ENCODE measurements around the gene RAB37. TPM values are rescaled to one million over a fixed set of nuclear protein-coding genes. Genes with fewer than 3 reads are reported as not detected.

The RAB37 gene
- total RNA-seq, 5 donors from 2014 or later (not counting 1 experiment from before 2014, with no cell fraction given): 31.2 to 73.4 (median 40.7) TPM

- Histone ChIP-seq H3K9me3 (no peaks in the 10 kb centered on the region), H3K36me3 (ENCODE audit: control insufficient read depth in 2 of 2, extremely low read depth in 1 of 2, insufficient read depth in 1 of 2, low read length in 1 of 2) (peaks cover 10 to 32% of the 10 kb centered on the region in 2 donors), H3K27ac (ENCODE audit: low read length) (no peak overlapping the region), H3K4me1 (ENCODE audit: control insufficient read depth in 1 of 2, extremely low read depth in 1 of 2, insufficient read depth in 2 of 2, low read length in 2 of 2) (peaks cover 45 to 67% of the 10 kb centered on the region in 2 experiments), H3K4me3 (ENCODE audit: control insufficient read depth in 1 of 2, extremely low read depth in 1 of 2, low read length in 1 of 2) (no peak overlapping the region), H3K27me3 (replicated peaks in 1 of 2; ENCODE audit: control insufficient read depth in 2 of 2, extremely low read depth in 1 of 2, insufficient read depth in 2 of 2, low read length in 1 of 2) (no peaks in the 10 kb centered on the region)
- Mint-ChIP-seq H3K36me3 (peaks cover 30% of the 10 kb centered on the region), H3K4me1 (peaks cover 60 to 76% (median 62%) of the 10 kb centered on the region in 3 donors), H3K27me3 (no peaks in the 10 kb centered on the region), H3K9me3 (no peaks in the 10 kb centered on the region), H3K4me3 (peak overlapping the region in 1 of 3 donors; percentile 27), H3K27ac (peak overlapping the region; percentile 82 to 94)
- 94% methylated on average over 4 of the region's 5 CpGs for WGBS (ENCODE audit: insufficient coverage)
- DNase-seq: no peak
- CTCF ChIA-PET: no interaction called here
- ATAC-seq (replicated peaks in 1 of 4): no peak
- POLR2A ChIA-PET: interaction anchor here (0.7 kb wide), 2 partner anchors 34 to 92 kb away, joined by 5 to 7 read pairs; no protein-coding TSS in a partner anchor
Measured at GRCh38 chr17:74784125-74784810, 47.2 kb downstream of the RAB37 start.

- Histone ChIP-seq H3K27me3 (replicated peaks in 1 of 2; ENCODE audit: control insufficient read depth in 2 of 2, extremely low read depth in 1 of 2, insufficient read depth in 2 of 2, low read length in 1 of 2) (no peaks in the 10 kb centered on the region), H3K4me3 (ENCODE audit: control insufficient read depth in 1 of 2, extremely low read depth in 1 of 2, low read length in 1 of 2) (no peak overlapping the region), H3K27ac (ENCODE audit: low read length) (no peak overlapping the region), H3K9me3 (no peaks in the 10 kb centered on the region), H3K4me1 (ENCODE audit: control insufficient read depth in 1 of 2, extremely low read depth in 1 of 2, insufficient read depth in 2 of 2, low read length in 2 of 2) (peaks cover 37 to 62% of the 10 kb centered on the region in 2 experiments), H3K36me3 (ENCODE audit: control insufficient read depth in 2 of 2, extremely low read depth in 1 of 2, insufficient read depth in 1 of 2, low read length in 1 of 2) (peaks cover 13 to 36% of the 10 kb centered on the region in 2 donors)
- DNase-seq (no peak), ATAC-seq (replicated peaks in 1 of 4) (peak in 2 of 4 experiments; percentile 25 to 36)
- H3K4me3 Mint-ChIP-seq: peak overlapping the region in 1 of 3 donors; percentile 57
- ChIA-PET POLR2A (no interaction called here), CTCF (no interaction called here)
- H3K27me3 Mint-ChIP-seq: no peaks in the 10 kb centered on the region
- H3K27ac Mint-ChIP-seq: peak overlapping the region; percentile 63 to 94
- no peaks in the 10 kb centered on the region for H3K9me3 Mint-ChIP-seq
- WGBS (ENCODE audit: insufficient coverage): 90% methylated on average over 18 of the region's 21 CpGs
- H3K4me1 Mint-ChIP-seq: peaks cover 55 to 70% (median 57%) of the 10 kb centered on the region in 3 donors
- H3K36me3 Mint-ChIP-seq: peaks cover 31% of the 10 kb centered on the region
Measured at GRCh38 chr17:74785096-74785980, 48.3 kb downstream of the RAB37 start.

GRCh38 chr17:74785981-74786360, 48.9 kb downstream of the RAB37 start:
- ATAC-seq (replicated peaks in 1 of 4): peak in 1 of 4 experiments; percentile 42
- ChIA-PET POLR2A (no interaction called here), CTCF (interaction anchor here in 1 of 2 donors (0.5 to 1.0 kb wide), 2 partner anchors 41 to 99 kb away, joined by 4 to 6 read pairs; no protein-coding TSS in a partner anchor)
- H3K9me3 Mint-ChIP-seq: no peaks in the 10 kb centered on the region
- Histone ChIP-seq H3K27ac (ENCODE audit: low read length) (no peak overlapping the region), H3K9me3 (no peaks in the 10 kb centered on the region), H3K27me3 (replicated peaks in 1 of 2; ENCODE audit: control insufficient read depth in 2 of 2, extremely low read depth in 1 of 2, insufficient read depth in 2 of 2, low read length in 1 of 2) (no peaks in the 10 kb centered on the region), H3K4me3 (ENCODE audit: control insufficient read depth in 1 of 2, extremely low read depth in 1 of 2, low read length in 1 of 2) (no peak overlapping the region), H3K36me3 (ENCODE audit: control insufficient read depth in 2 of 2, extremely low read depth in 1 of 2, insufficient read depth in 1 of 2, low read length in 1 of 2) (peaks cover 13 to 38% of the 10 kb centered on the region in 2 donors), H3K4me1 (ENCODE audit: control insufficient read depth in 1 of 2, extremely low read depth in 1 of 2, insufficient read depth in 2 of 2, low read length in 2 of 2) (peaks cover 31 to 62% of the 10 kb centered on the region in 2 experiments)
- DNase-seq: no peak
- peaks cover 55 to 70% (median 57%) of the 10 kb centered on the region in 3 donors for H3K4me1 Mint-ChIP-seq
- 86% methylated on average over 9 of the region's 9 CpGs for WGBS (ENCODE audit: insufficient coverage)
- H3K4me3 Mint-ChIP-seq: peak overlapping the region in 1 of 3 donors; percentile 57
- peak overlapping the region; percentile 72 to 94 for H3K27ac Mint-ChIP-seq
- no peaks in the 10 kb centered on the region for H3K27me3 Mint-ChIP-seq
- H3K36me3 Mint-ChIP-seq: peaks cover 33% of the 10 kb centered on the region

DNA sequence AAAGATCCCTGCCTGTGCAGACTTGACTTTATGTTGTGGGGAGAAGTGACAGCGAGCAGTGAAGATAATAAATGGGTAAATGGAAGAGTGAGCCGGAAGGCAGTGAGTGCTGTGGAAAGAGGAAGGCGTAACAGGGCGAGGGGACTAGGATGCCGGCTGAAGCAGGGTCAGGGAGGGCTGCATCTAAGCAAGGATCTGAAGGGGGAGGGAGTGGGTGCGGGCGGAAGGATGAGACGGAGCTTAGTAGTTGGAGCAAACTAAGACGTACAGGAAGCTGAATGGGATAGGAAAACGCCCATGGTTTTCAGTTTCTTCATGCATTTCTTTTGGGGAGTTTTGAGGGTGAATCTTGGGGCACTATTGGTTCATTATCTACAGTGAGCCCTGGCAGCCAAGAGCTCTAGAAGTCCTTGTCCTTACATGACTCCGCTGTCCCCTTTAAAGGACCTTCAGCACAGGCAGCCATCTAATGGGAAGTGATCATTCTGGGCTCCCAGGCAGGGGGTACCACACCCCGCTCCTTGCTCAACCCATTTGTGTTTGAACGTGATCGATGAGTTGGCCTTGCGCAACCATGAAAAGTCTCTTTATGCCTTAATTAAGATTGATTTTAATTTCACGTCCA, 49.5 kb downstream of the RAB37 start:
- Histone ChIP-seq H3K36me3 (ENCODE audit: control insufficient read depth in 2 of 2, extremely low read depth in 1 of 2, insufficient read depth in 1 of 2, low read length in 1 of 2) (peaks cover 13 to 37% of the 10 kb centered on the region in 2 donors), H3K27me3 (replicated peaks in 1 of 2; ENCODE audit: control insufficient read depth in 2 of 2, extremely low read depth in 1 of 2, insufficient read depth in 2 of 2, low read length in 1 of 2) (no peaks in the 10 kb centered on the region), H3K4me3 (ENCODE audit: control insufficient read depth in 1 of 2, extremely low read depth in 1 of 2, low read length in 1 of 2) (peak overlapping the region in 1 of 2 donors; percentile 10), H3K9me3 (no peaks in the 10 kb centered on the region), H3K4me1 (ENCODE audit: control insufficient read depth in 1 of 2, extremely low read depth in 1 of 2, insufficient read depth in 2 of 2, low read length in 2 of 2) (peaks cover 31 to 62% of the 10 kb centered on the region in 2 experiments), H3K27ac (ENCODE audit: low read length) (no peak overlapping the region)
- Mint-ChIP-seq H3K4me1 (peaks cover 54 to 69% (median 56%) of the 10 kb centered on the region in 3 donors), H3K4me3 (peak overlapping the region in 1 of 3 donors; percentile 57), H3K27me3 (no peaks in the 10 kb centered on the region), H3K36me3 (peaks cover 35% of the 10 kb centered on the region), H3K27ac (peak overlapping the region; percentile 72 to 94), H3K9me3 (no peaks in the 10 kb centered on the region)
- DNase-seq (peak in 1 of 35 experiments; percentile 35), ATAC-seq (replicated peaks in 1 of 4) (peak in 2 of 4 experiments; percentile 24 to 41)
- ChIA-PET CTCF (interaction anchor here in 1 of 2 donors (0.5 to 1.0 kb wide), 2 partner anchors 41 to 98 kb away, joined by 4 to 6 read pairs; no protein-coding TSS in a partner anchor), POLR2A (no interaction called here)
- 84% methylated on average over 15 of the region's 16 CpGs for WGBS (ENCODE audit: insufficient coverage)

- DNase-seq: peak in 1 of 35 experiments; percentile 23
Measured at GRCh38 chr17:74790161-74791058, 53.4 kb downstream of the RAB37 start.

More at GRCh38 chr17:74790161-74791058, 53.4 kb downstream of the RAB37 start:
- no peak overlapping the region for H3K4me3 ChIP-seq (ENCODE audit: control insufficient read depth in 1 of 2, extremely low read depth in 1 of 2, low read length in 1 of 2)
- peak; percentile 35 to 54 (median 40) for ATAC-seq (replicated peaks in 1 of 4)
- no peaks in the 10 kb centered on the region for H3K27me3 ChIP-seq (replicated peaks in 1 of 2; ENCODE audit: control insufficient read depth in 2 of 2, extremely low read depth in 1 of 2, insufficient read depth in 2 of 2, low read length in 1 of 2)
- H3K36me3 ChIP-seq (ENCODE audit: control insufficient read depth in 2 of 2, extremely low read depth in 1 of 2, insufficient read depth in 1 of 2, low read length in 1 of 2): peaks cover 20 to 53% of the 10 kb centered on the region in 2 donors
- Mint-ChIP-seq H3K9me3 (no peaks in the 10 kb centered on the region), H3K27ac (peak overlapping the region; percentile 81 to 84), H3K36me3 (peaks cover 37% of the 10 kb centered on the region), H3K27me3 (no peaks in the 10 kb centered on the region), H3K4me3 (peak overlapping the region in 2 of 3 donors; percentile 13 to 65), H3K4me1 (peaks cover 31 to 44% (median 32%) of the 10 kb centered on the region in 3 donors)
- ChIA-PET POLR2A (interaction anchor here in 1 of 2 donors (0.6 to 1.2 kb wide), 2 partner anchors 88 to 1560 kb away, joined by 3 to 4 read pairs; no protein-coding TSS in a partner anchor), CTCF (interaction anchor here (0.6 to 2.4 kb wide), 25 partner anchors 8 to 509 kb away, joined by 3 to 11 read pairs (median 5); partner anchors contain the start of genes FDXR (in 1 of the 2) and NAT9 (in 1 of the 2))
- H3K27ac ChIP-seq (ENCODE audit: low read length): no peak overlapping the region
- WGBS (ENCODE audit: insufficient coverage): 78% methylated on average over 8 of the region's 21 CpGs
- H3K9me3 ChIP-seq: no peaks in the 10 kb centered on the region
- H3K4me1 ChIP-seq (ENCODE audit: control insufficient read depth in 1 of 2, extremely low read depth in 1 of 2, insufficient read depth in 2 of 2, low read length in 2 of 2): peaks cover 24 to 40% of the 10 kb centered on the region in 2 experiments
